Immature natural killer cell (primary cell): ENCODE data around the gene PLET1. TPM values are rescaled to one million over a fixed set of nuclear protein-coding genes. Genes with fewer than 3 reads are reported as not detected.
A peak's percentile ranks its signal among the peaks of the same experiment; 100 is the strongest.

ENCODE experiments used
- DNase-seq, 3 donors: peaks; one replicate each; pipeline ENCODE4 v3.0.0; 2022; ENCODE audit warnings: mixed read lengths in 1 of 3
- H3K27ac Mint-ChIP-seq, 6 donors: one replicate each; pipeline ENCODE4 v1.8.0; 2020; ENCODE audit warnings: mixed read lengths in 6 of 6, mild to moderate bottlenecking in 5 of 6, inconsistent platforms in 4 of 6, moderate library complexity in 3 of 6
- H3K27me3 Mint-ChIP-seq, 3 donors: one replicate each; pipeline ENCODE4 v1.8.0; 2020 to 2021; ENCODE audit warnings: low read depth in 3 of 3, mild to moderate bottlenecking in 3 of 3, mixed read lengths in 3 of 3, moderate library complexity in 3 of 3, inconsistent platforms in 1 of 3
- H3K36me3 Mint-ChIP-seq, 3 donors: one replicate each; pipeline ENCODE4 v1.8.0; 2020; ENCODE audit warnings: mixed read lengths in 3 of 3, inconsistent platforms in 2 of 3, mild to moderate bottlenecking in 2 of 3
- H3K4me1 Mint-ChIP-seq, 2 donors: one replicate each; pipeline ENCODE4 v1.8.0; 2020; ENCODE audit warnings: inconsistent platforms in 2 of 2, mild to moderate bottlenecking in 2 of 2, mixed read lengths in 2 of 2, moderate library complexity in 1 of 2
- H3K4me3 Mint-ChIP-seq, 5 donors: one replicate each; pipeline ENCODE4 v1.8.0; 2020; ENCODE audit warnings: mild to moderate bottlenecking in 5 of 5, mixed read lengths in 5 of 5, inconsistent platforms in 3 of 5, moderate library complexity in 3 of 5
- H3K9me3 Mint-ChIP-seq, 6 donors: one replicate each; pipeline ENCODE4 v1.8.0; 2020; ENCODE audit warnings: mild to moderate bottlenecking in 6 of 6, mixed read lengths in 6 of 6, inconsistent platforms in 4 of 6, moderate library complexity in 3 of 6
- polyA plus RNA-seq, 3 donors: library from polyadenylated mRNA; unstranded; fragments of 300-500 nt; fragmentation: Illumina TruSeq; gene quantifications; one replicate each; pipeline ENCODE4 v1.2.3, GENCODE V29; 2021

Gene PLET1
- polyA plus RNA-seq, 3 donors from 2014 or later, result not detected

DNA sequence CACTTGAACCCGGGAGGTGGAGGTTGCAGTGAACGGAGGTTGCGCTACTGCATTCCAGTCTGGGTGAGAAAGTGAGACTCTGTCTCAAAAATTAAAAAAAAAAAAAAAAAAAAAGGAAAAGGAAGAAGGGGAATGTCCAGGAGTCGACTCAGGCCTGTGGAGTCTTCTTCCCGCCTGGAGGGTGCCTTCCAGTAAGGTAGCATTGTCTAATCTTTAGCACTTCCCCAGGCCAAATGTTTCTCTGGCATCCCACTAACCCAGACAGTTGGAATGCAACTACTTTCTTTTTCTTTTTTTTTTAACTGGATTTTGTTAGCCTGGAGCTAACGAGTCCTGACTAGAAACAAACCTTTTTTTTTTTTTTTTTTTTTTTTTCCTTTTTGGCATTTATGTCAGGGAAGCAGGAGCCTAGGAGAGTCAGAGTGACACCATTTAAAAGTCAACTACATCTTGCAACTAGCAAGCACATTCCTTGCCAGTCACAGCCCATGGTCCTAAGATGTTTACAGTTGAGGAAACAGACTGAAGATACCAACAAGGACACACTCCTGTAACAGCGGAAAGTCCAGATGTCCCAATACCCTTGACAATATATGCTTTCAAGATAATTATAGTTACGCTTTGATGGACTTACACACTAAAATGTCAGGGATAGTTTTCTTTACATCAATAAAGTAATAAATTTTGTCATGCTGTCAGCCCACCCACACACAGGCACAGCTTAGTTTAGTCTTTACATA, 10.6 kb downstream of the PLET1 start:
- Mint-ChIP-seq H3K27ac (no peak overlapping the region), H3K4me3 (no peak overlapping the region), H3K27me3 (no peaks in the 10 kb centered on the region), H3K4me1 (no peaks in the 10 kb centered on the region), H3K9me3 (peaks cover 0 to 4% (median 0%) of the 10 kb centered on the region in 6 donors), H3K36me3 (peaks cover 0 to 4% (median 0%) of the 10 kb centered on the region in 3 donors)
- no peak for DNase-seq

- H3K9me3 Mint-ChIP-seq, result peaks cover 0 to 4% (median under 1%) of the 10 kb centered on the region in 6 donors
- no peaks in the 10 kb centered on the region for H3K4me1 Mint-ChIP-seq
- DNase-seq, result no peak
- H3K27me3 Mint-ChIP-seq, result peaks cover 0 to 4% (median 0%) of the 10 kb centered on the region in 3 donors
- H3K36me3 Mint-ChIP-seq, result peaks cover 8 to 11% (median 10%) of the 10 kb centered on the region in 3 donors
- H3K27ac Mint-ChIP-seq, result no peak overlapping the region
- H3K4me3 Mint-ChIP-seq, result no peak overlapping the region
Measured at GRCh38 chr11:112248201-112248600, 12.5 kb downstream of the PLET1 start.

GRCh38 chr11:112247201-112247600, 13.5 kb downstream of the PLET1 start:
- peaks cover 12 to 19% (median 16%) of the 10 kb centered on the region in 3 donors for H3K36me3 Mint-ChIP-seq
- no peaks in the 10 kb centered on the region for H3K4me1 Mint-ChIP-seq
- no peak overlapping the region for H3K4me3 Mint-ChIP-seq
- peaks cover 0 to 4% (median 0%) of the 10 kb centered on the region in 3 donors for H3K27me3 Mint-ChIP-seq
- no peak overlapping the region for H3K27ac Mint-ChIP-seq
- H3K9me3 Mint-ChIP-seq, result peaks cover 0 to 4% (median under 1%) of the 10 kb centered on the region in 6 donors
- DNase-seq, result no peak

DNA sequence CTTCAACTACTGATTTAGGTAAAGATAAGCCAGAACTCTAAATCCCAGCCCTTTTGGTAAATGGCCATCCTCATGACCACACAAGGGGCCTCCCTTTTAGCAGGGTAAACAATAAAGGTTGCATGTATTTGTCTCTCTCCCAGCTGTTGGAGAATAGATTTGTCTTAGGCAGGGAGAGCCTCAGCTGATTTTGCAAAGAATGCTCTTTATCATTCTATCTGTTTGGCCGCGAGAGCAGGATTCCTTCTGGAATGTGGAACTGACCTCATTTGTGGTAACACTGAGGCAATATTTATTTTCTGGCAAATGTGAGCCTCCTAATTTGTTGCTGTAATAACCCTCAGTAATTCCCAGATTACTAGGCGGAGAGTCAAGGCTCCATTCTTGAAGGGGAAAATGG, 19.2 kb downstream of the PLET1 start:
- Mint-ChIP-seq H3K4me1 (no peaks in the 10 kb centered on the region), H3K4me3 (no peak overlapping the region), H3K36me3 (peaks cover 31 to 58% (median 48%) of the 10 kb centered on the region in 3 donors), H3K9me3 (peaks cover 0 to 4% (median under 1%) of the 10 kb centered on the region in 6 donors), H3K27me3 (peaks cover 0 to 4% (median 0%) of the 10 kb centered on the region in 3 donors), H3K27ac (no peak overlapping the region)
- no peak for DNase-seq

DNA sequence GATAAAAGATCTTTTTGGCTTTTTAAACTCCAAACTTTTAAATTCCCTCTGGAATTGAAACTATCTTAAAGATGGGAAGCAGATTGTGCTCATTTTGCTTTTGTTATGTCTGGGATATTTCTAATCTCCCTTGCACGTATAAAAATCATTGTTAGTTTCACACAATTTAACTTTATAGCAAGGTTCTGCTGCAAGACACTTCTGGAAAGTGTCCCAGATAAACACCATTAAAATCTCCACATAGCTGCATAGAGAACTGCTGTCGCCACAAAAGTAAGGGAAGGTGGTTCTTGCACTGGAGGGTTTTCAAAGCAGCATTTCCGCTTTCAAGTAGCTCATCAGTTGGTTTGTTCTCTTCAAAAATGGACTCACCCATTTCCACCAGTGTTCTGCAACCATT, 22.6 kb downstream of the PLET1 start:
- no peak overlapping the region for H3K4me3 Mint-ChIP-seq
- no peak overlapping the region for H3K27ac Mint-ChIP-seq
- no peaks in the 10 kb centered on the region for H3K4me1 Mint-ChIP-seq
- no peaks in the 10 kb centered on the region for H3K9me3 Mint-ChIP-seq
- peaks cover 33 to 68% (median 53%) of the 10 kb centered on the region in 3 donors for H3K36me3 Mint-ChIP-seq
- H3K27me3 Mint-ChIP-seq, result peaks cover 0 to 1% (median 0%) of the 10 kb centered on the region in 3 donors
- no peak for DNase-seq

GRCh38 chr11:112237451-112237850, 23.2 kb downstream of the PLET1 start:
- Mint-ChIP-seq H3K9me3 (no peaks in the 10 kb centered on the region), H3K36me3 (peaks cover 29 to 65% (median 47%) of the 10 kb centered on the region in 3 donors), H3K4me1 (no peaks in the 10 kb centered on the region), H3K27me3 (peaks cover 0 to 1% (median 0%) of the 10 kb centered on the region in 3 donors), H3K27ac (no peak overlapping the region), H3K4me3 (no peak overlapping the region)
- DNase-seq, result no peak

DNA sequence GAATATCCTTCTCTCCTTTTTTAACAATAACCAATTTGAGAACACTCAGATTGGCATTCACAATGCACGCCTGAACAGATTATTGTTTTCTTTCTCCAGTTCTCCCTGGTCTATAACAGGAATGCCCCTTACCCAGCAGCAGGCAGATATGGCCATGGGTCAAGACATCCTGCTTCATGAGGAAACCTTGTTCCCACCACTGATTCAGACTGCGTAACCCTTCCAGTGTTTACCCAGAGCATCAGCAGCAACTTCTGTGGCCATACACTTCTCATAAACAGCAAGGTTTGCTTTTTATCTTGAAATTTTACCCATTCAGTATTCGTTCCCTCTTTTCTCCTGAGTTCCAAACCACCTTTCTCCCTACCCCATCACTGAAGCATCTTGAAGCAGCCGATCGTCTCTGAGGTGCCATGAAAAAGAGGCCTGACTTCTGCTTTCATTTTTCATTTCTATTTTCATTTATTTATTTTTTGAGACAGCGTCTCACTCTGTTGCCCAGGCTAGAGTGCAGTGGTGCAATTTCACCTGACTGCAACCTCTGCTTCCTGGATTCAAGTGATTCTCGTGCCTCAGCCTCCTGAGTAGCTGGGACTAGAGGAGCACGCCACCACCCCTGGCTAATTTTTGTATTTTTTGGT, 24.8 kb downstream of the PLET1 start:
- Mint-ChIP-seq H3K36me3 (peaks cover 29 to 61% (median 37%) of the 10 kb centered on the region in 3 donors), H3K9me3 (no peaks in the 10 kb centered on the region), H3K27me3 (peaks cover 0 to 1% (median 0%) of the 10 kb centered on the region in 3 donors), H3K4me3 (no peak overlapping the region), H3K4me1 (no peaks in the 10 kb centered on the region), H3K27ac (peak overlapping the region in 1 of 6 donors; percentile 12)
- no peak for DNase-seq

GRCh38 chr11:112231952-112232351, 28.7 kb downstream of the PLET1 start:
- Mint-ChIP-seq H3K4me3 (no peak overlapping the region), H3K27me3 (peaks cover 0 to 1% (median 0%) of the 10 kb centered on the region in 3 donors), H3K27ac (no peak overlapping the region), H3K36me3 (peaks cover 20 to 44% (median 37%) of the 10 kb centered on the region in 3 donors), H3K4me1 (peaks cover 12 to 22% of the 10 kb centered on the region in 2 donors), H3K9me3 (no peaks in the 10 kb centered on the region)
- DNase-seq, result no peak

DNA sequence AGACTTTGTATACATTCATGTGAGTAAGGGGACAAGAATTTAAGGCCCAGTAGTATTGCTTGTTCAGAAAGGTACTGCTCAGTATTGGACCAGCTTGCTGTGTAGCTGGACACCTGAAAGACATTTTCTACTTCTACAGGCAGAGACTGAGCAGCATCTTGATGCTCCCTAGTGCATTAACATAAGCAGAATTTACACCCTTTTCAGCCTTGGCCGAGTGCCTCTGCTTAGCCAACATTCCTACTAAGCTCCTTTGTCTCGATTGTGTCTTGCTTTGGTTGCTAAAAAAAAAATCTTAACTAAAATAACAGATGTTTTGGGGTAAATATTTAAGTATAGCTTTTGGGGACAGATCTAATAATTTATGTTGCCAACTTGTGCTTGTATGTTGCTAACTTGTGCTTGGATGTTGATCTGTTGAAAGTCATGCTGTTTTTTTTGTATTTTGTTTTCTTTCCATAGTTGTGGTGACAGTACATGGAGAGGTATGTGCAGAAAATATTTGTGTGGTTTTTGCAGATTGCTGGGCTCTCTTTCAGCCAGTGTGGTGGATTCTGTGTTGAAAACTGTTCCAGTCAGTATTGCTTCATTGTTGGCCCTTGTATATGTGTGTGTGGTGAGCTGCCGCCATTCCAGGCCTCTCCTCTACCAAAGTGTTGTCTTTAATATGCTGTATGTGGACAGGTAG, 30.8 kb downstream of the PLET1 start:
- peaks cover 20 to 26% of the 10 kb centered on the region in 2 donors for H3K4me1 Mint-ChIP-seq
- DNase-seq, result no peak
- H3K27me3 Mint-ChIP-seq, result peaks cover 3 to 7% (median 5%) of the 10 kb centered on the region in 3 donors
- peak overlapping the region in 1 of 6 donors; percentile 35 for H3K27ac Mint-ChIP-seq
- H3K4me3 Mint-ChIP-seq, result no peak overlapping the region
- no peaks in the 10 kb centered on the region for H3K9me3 Mint-ChIP-seq
- H3K36me3 Mint-ChIP-seq, result peaks cover 5 to 28% (median 21%) of the 10 kb centered on the region in 3 donors

DNA sequence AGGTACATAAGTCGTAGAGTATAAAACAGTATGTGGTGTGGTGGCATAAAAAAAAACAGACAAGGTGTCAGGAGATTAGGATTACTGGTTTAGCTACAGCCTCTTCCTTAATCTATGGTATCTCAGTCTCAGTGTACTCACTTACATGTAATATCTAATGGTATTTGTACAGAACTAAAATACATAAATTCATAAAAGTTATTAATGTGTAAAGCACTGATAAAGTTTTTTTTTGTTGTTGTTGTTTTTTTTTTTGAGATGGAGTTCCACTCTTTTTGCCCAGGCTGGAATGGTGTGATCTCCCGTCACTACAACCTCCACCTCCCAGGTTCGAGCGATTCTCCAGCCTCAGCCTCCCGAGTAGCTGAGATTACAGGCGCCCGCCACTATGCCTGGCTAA, 31.5 kb downstream of the PLET1 start:
- H3K27me3 Mint-ChIP-seq, result peaks cover 3 to 7% (median 5%) of the 10 kb centered on the region in 3 donors
- peak overlapping the region in 1 of 6 donors; percentile 66 for H3K27ac Mint-ChIP-seq
- no peak for DNase-seq
- H3K4me1 Mint-ChIP-seq, result peaks cover 20 to 26% of the 10 kb centered on the region in 2 donors
- H3K36me3 Mint-ChIP-seq, result peaks cover 5 to 23% (median 16%) of the 10 kb centered on the region in 3 donors
- no peak overlapping the region for H3K4me3 Mint-ChIP-seq
- no peaks in the 10 kb centered on the region for H3K9me3 Mint-ChIP-seq

DNA sequence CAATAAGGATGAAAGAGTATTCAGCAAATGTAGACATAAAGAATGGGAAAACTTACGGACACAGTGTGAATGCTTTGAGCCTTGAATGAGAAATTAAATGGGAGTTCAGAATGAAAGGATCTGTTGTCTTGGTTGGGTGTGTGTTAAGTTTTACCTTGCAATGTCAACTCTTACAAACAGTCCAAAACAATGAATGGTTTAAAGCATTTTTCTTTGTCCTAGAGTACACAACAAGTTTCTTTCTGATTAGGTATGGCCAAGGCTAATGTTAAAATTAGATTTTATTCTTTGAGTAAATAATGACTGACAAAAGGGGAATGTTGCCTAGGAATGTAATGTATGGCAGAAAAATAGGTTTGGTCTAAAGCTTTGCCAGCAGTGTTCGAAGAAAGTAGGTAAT, 32.0 kb downstream of the PLET1 start:
- Mint-ChIP-seq H3K27ac (peak overlapping the region in 2 of 6 donors; percentile 4 to 66), H3K9me3 (no peaks in the 10 kb centered on the region), H3K4me1 (peaks cover 20 to 26% of the 10 kb centered on the region in 2 donors), H3K27me3 (peaks cover 3 to 7% (median 5%) of the 10 kb centered on the region in 3 donors), H3K36me3 (peaks cover 5 to 21% (median 16%) of the 10 kb centered on the region in 3 donors), H3K4me3 (no peak overlapping the region)
- no peak for DNase-seq

DNA sequence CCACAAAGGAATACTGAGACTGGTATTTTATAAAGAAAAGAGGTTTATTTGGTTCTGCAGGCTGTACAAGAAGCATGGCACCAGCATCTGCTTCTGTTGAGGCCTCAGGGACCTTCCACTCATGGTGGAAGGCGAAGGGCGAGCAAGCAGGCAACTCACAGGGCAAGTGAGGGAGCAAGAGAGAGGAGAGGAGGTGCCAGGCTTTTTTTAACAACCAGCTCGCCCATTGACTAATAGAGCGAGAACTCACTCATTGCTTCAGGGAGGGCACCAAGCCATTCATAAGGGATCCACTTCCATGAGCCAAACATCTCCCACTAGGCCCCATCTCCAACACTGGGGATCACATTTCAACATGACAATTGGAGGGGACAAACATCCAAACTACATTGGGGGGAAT, 33.2 kb downstream of the PLET1 start:
- H3K4me1 Mint-ChIP-seq, result peaks cover 20 to 26% of the 10 kb centered on the region in 2 donors

DNA sequence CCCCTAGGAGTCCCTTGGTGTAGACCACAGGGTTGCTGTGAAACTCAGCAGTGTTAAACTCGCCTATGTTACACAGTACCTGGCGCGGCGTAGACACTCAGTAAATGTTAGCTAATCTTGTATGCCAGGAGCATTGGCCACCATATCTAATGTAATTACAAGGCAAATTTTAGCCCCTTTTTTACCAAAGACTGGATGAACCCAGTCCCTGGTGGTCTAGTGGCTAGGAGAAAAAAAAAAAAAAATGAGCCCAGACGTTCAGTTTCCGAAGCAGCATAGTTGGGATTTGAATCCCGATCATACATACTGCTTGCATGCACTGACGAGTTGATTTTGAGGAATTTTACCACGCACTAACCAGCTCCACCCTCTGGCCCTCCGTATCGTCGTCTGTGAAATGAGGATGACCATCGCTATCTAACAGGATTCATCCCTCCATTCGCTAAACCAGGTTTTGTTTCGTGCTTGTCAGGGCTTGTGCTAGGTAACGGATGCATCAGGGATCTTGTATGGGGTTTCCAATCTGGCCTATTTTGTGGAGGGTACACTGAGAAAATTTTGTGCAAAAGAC, 33.7 kb downstream of the PLET1 start:
- H3K36me3 Mint-ChIP-seq, result peaks cover 5 to 17% (median 16%) of the 10 kb centered on the region in 3 donors
- no peak for DNase-seq
- H3K9me3 Mint-ChIP-seq, result no peaks in the 10 kb centered on the region
- H3K27ac Mint-ChIP-seq, result peak overlapping the region; percentile 92 to 99 (median 98)
- peak overlapping the region; percentile 90 to 97 (median 96) for H3K4me3 Mint-ChIP-seq
- peaks cover 20 to 26% of the 10 kb centered on the region in 2 donors for H3K4me1 Mint-ChIP-seq
- H3K27me3 Mint-ChIP-seq, result peaks cover 3 to 7% (median 5%) of the 10 kb centered on the region in 3 donors

More for the DNA sequence above, 33.2 kb downstream of the PLET1 start:
- peak overlapping the region; percentile 92 to 99 (median 98) for H3K27ac Mint-ChIP-seq
- no peaks in the 10 kb centered on the region for H3K9me3 Mint-ChIP-seq
- peak overlapping the region; percentile 90 to 97 (median 96) for H3K4me3 Mint-ChIP-seq
- peaks cover 3 to 7% (median 5%) of the 10 kb centered on the region in 3 donors for H3K27me3 Mint-ChIP-seq
- no peak for DNase-seq
- H3K36me3 Mint-ChIP-seq, result peaks cover 5 to 17% (median 16%) of the 10 kb centered on the region in 3 donors
